ENCODE data around the gene CNTNAP4.

GRCh38 chr16:76500006-76500405 is 222.8 kb downstream of the CNTNAP4 start:
- TF ChIP-seq CTCF (IDR thresholded peaks at IDR 0.05 in 8 of 11, conservative IDR thresholded peaks at IDR 0.05 in 3 of 11) (no peak), POLR2A (IDR thresholded peaks at IDR 0.05) (no peak)

Measured in spleen (tissue), 7 donors.